22Rv1 (cell line): ENCODE measurements around the gene ECE1.

Source experiments
- H3K27ac ChIP-seq: fragments of 450-650 bp; 2 replicates; pipeline ENCODE4 v1.5.1; 2017
- CTCF ChIP-seq: fragments of 450-650 bp; IDR thresholded peaks from 2 replicates; pipeline ENCODE4 v1.5.1; 2017; ENCODE audit warnings: mild to moderate bottlenecking
- ZFX ChIP-seq: fragments of 450-650 bp; IDR thresholded peaks from 2 replicates; pipeline ENCODE4 v1.6.1; 2017; ENCODE audit warnings: antibody characterized with exemption, borderline replicate concordance

ECE1 gene

GRCh38 chr1:21289700-21290545 lies at the start of gene ECE1:
Gene ECE1, minus strand, starts transcription at chr1:21290463. Its CDS starts 49 bp downstream, at chr1:21290414.
- TF ChIP-seq CTCF (no peak), ZFX (no peak)
- H3K27ac ChIP-seq: no peak within 1 kb of the TSS

- H3K27ac ChIP-seq: peak overlapping the region; percentile 94
- TF ChIP-seq ZFX (no peak), CTCF (no peak)
These were observed 49.3 kb upstream of the ECE1 start for GRCh38 chr1:21339356-21340229.

- no peak for TF ChIP-seq ZFX
- TF ChIP-seq CTCF: no peak
- peak overlapping the region; percentile 94 for H3K27ac ChIP-seq
These were observed 48.5 kb upstream of the ECE1 start for GRCh38 chr1:21338573-21339355.

GRCh38 chr1:21337928-21338572 lies 47.8 kb upstream of the ECE1 start:
- H3K27ac ChIP-seq: peak overlapping the region; percentile 94
- TF ChIP-seq ZFX (no peak), CTCF (no peak)

- peak overlapping the region; percentile 94 for H3K27ac ChIP-seq
- TF ChIP-seq CTCF (no peak), ZFX (no peak)
These were observed 47.2 kb upstream of the ECE1 start for GRCh38 chr1:21337454-21337927.

- H3K27ac ChIP-seq: peak overlapping the region; percentile 94
- no peak for TF ChIP-seq ZFX
- TF ChIP-seq CTCF: no peak
These were observed 46.8 kb upstream of the ECE1 start for GRCh38 chr1:21337010-21337437.
